B cell (primary cell): ENCODE results near the gene CASP14. TPM values are rescaled to one million over a fixed set of nuclear protein-coding genes. Genes with fewer than 3 reads are reported as not detected.

Source experiments
- ATAC-seq: fragments of 200-7000 bp; cut with Tn5 transposase; one replicate; pipeline ENCODE4 v1.10.0; 2021; ENCODE audit warnings: low read depth, mild to moderate bottlenecking, moderate number of reproducible peaks, moderate library complexity
- CTCF ChIA-PET: fragments of 350-600 bp; sonication (Branson Sonifier 250); formaldehyde crosslinking; loops from one replicate; lab custom pipeline; 2021; ENCODE audit warnings: antibody characterized with exemption, inconsistent platforms; lab: Charles Lee
- POLR2A ChIA-PET: fragments of 350-600 bp; sonication (Branson Sonifier 250); formaldehyde crosslinking; loops from one replicate; lab custom pipeline; 2021; ENCODE audit warnings: antibody characterized with exemption; lab: Charles Lee
- DNase-seq: peaks from one replicate; pipeline ENCODE4 v3.0.0; 2013
- H2AFZ ChIP-seq: 2 replicates; pipeline ENCODE4 v1.6.1; 2012; ENCODE audit warnings: mild to moderate bottlenecking, low read depth, low read length; ENCODE audit not compliant: insufficient read depth, poor library complexity, severe bottlenecking
- H3K27ac ChIP-seq, 2 donors: 1 replicate in 1 of 2; 2 replicates in 1 of 2; pipeline ENCODE4 v1.5.1; 2012 to 2013; ENCODE audit warnings: low read length in 2 of 2, mild to moderate bottlenecking in 2 of 2, moderate library complexity in 1 of 2
- H3K27me3 ChIP-seq, 4 experiments: fragments of 200-600 bp in 1 of 4; sonication (generic) in 1 of 4; replicated peaks in 1 of 4; 1 replicate in 2 of 4; 2 replicates in 2 of 4; pipeline versions ENCODE4 v1.6.1 to v1.7.0; 2013 to 2016; ENCODE audit warnings: low read length in 3 of 4, mild to moderate bottlenecking in 2 of 4, mixed read lengths in 1 of 4, moderate library complexity in 1 of 4; ENCODE audit not compliant: insufficient read depth in 4 of 4, control insufficient read depth in 3 of 4; ENCODE audit errors: control extremely low read depth in 1 of 4
- H3K36me3 ChIP-seq, 2 experiments: replicated peaks in 1 of 2; 1 replicate in 1 of 2; 2 replicates in 1 of 2; pipeline versions ENCODE4 v1.6.1 to v1.7.1; 2013; ENCODE audit warnings: low read length in 1 of 2; ENCODE audit not compliant: insufficient read depth in 2 of 2, control insufficient read depth in 1 of 2; ENCODE audit errors: control extremely low read depth in 1 of 2, extremely low read depth in 1 of 2
- H3K4me1 ChIP-seq, 2 donors: fragments of 200-600 bp in 1 of 2; sonication (generic) in 1 of 2; 1 replicate in 1 of 2; 2 replicates in 1 of 2; pipeline versions ENCODE4 v1.5.1 to v1.6.1; 2013 to 2017; ENCODE audit warnings: low read length in 2 of 2; ENCODE audit not compliant: control insufficient read depth in 2 of 2, insufficient read depth in 2 of 2
- H3K4me2 ChIP-seq: replicated peaks from 2 replicates; pipeline ENCODE3; 2012; ENCODE audit warnings: mild to moderate bottlenecking, low read depth, low read length; ENCODE audit not compliant: poor library complexity, severe bottlenecking
- H3K4me3 ChIP-seq, 5 experiments: fragments of 200-600 bp in 1 of 5; sonication (generic) in 1 of 5; 1 replicate in 3 of 5; 2 replicates in 2 of 5; pipeline versions ENCODE4 v1.5.1 to v1.7.0; 2011 to 2016; ENCODE audit warnings: low read length in 4 of 5, mild to moderate bottlenecking in 4 of 5, low read depth in 2 of 5, control low read depth in 1 of 5, moderate library complexity in 1 of 5; ENCODE audit not compliant: insufficient read depth in 1 of 5; ENCODE audit errors: control extremely low read depth in 1 of 5, extremely low read depth in 1 of 5
- H3K79me2 ChIP-seq: fragments of 200-600 bp; sonication (generic); one replicate; pipeline ENCODE4 v1.6.0; 2016; ENCODE audit warnings: low read length; ENCODE audit not compliant: control insufficient read depth, insufficient read depth
- H3K9ac ChIP-seq: fragments of 200-600 bp; sonication (generic); 2 replicates; pipeline ENCODE4 v1.6.1; 2017; ENCODE audit warnings: mild to moderate bottlenecking, low read length, moderate library complexity
- H3K9me3 ChIP-seq, 3 donors: one replicate each; pipeline versions ENCODE4 v1.6.1 to v1.7.1; 2013; ENCODE audit warnings: low read length in 2 of 3; ENCODE audit not compliant: control insufficient read depth in 2 of 3, insufficient read depth in 1 of 3; ENCODE audit errors: control extremely low read depth in 1 of 3
- H4K20me1 ChIP-seq: 2 replicates; pipeline ENCODE4 v1.6.0; 2012; ENCODE audit warnings: mild to moderate bottlenecking, low read length; ENCODE audit not compliant: insufficient read depth, control insufficient read depth, poor library complexity, severe bottlenecking
- H3K27ac Mint-ChIP-seq: one replicate; pipeline ENCODE4 v1.8.0; 2021; ENCODE audit warnings: mixed read lengths
- H3K27me3 Mint-ChIP-seq: one replicate; pipeline ENCODE4 v1.8.0; 2021; ENCODE audit warnings: mixed read lengths
- H3K4me1 Mint-ChIP-seq: one replicate; pipeline ENCODE4 v1.8.0; 2021; ENCODE audit warnings: mixed read lengths
- H3K4me3 Mint-ChIP-seq: one replicate; pipeline ENCODE4 v1.8.0; 2021; ENCODE audit warnings: mixed read lengths
- H3K9me3 Mint-ChIP-seq: one replicate; pipeline ENCODE4 v1.8.0; 2022; ENCODE audit warnings: mixed read lengths; ENCODE audit not compliant: insufficient read depth
- CTCF ChIP-seq: fragments of 200-600 bp; IDR thresholded peaks from one replicate; pipeline ENCODE4 v1.8.0; 2022; ENCODE audit warnings: antibody characterized with exemption, mild to moderate bottlenecking
- EZH2 ChIP-seq: IDR thresholded peaks from 2 replicates; pipeline ENCODE4 v1.6.1; 2012; ENCODE audit warnings: borderline replicate concordance, low read depth, mild to moderate bottlenecking, moderate library complexity, low read length; ENCODE audit not compliant: insufficient read depth, poor library complexity, severe bottlenecking
- WGBS: methylation state at CpG from one replicate; pipeline ENCODE4 v1.1.5; 2013; ENCODE audit warnings: missing lambda C conversion rate; ENCODE audit not compliant: insufficient coverage; 5-methylcytosine and 5-hydroxymethylcytosine counted together
- intact Hi-C: fragments of 100-400 bp; cut with micrococcal nuclease; formaldehyde crosslinking; loops from one replicate; pipeline ENCODE4 v1.10.0; 2022
- polyA plus RNA-seq: library from polyadenylated mRNA; depleted of rRNA; stranded (reverse); fragments of >200 nt; gene quantifications from 2 replicates; pipeline ENCODE4 v1.2.3, GENCODE V29; 2012
- total RNA-seq, 2 donors: library from RNA; stranded (reverse); fragments of 120-200 nt in 1 of 2; gene quantifications; 1 replicate in 1 of 2; 2 replicates in 1 of 2; pipeline versions ENCODE4 v1.2.3 to v1.2.4, GENCODE V29; 2013 to 2022

The CASP14 gene
- total and polyA plus RNA-seq, 2 donors (not counting 1 experiment from before 2014, with no cell fraction given): not detected

DNA sequence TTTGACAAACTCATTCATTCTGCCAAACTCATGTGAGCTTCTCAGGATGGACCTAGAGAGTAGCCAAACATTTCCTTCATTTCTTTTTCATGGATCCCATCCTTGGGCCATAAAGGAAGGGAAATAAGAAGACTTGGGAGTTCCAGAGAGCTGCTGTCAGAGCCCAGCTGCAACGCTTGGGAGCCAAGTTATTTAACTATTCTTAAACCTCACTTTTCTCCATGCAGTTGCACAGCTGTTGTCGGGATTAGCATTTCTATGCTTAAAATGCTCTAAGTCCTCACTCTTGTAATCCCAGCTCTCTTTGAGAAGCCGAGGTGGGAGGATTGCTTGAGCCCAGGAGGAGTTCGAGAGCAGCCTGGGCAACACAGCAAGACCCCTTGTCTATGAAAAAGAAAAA, 11.7 kb upstream of the CASP14 start:
- Mint-ChIP-seq H3K4me3 (no peak overlapping the region), H3K27me3 (peaks cover 27% of the 10 kb centered on the region), H3K9me3 (no peaks in the 10 kb centered on the region), H3K4me1 (no peaks in the 10 kb centered on the region), H3K27ac (no peak overlapping the region)
- peaks cover 0 to 6% (median 0%) of the 10 kb centered on the region in 4 experiments for H3K27me3 ChIP-seq
- ATAC-seq (no peak), DNase-seq (no peak)
- no peak overlapping the region for H3K27ac ChIP-seq
- H3K79me2 ChIP-seq: no peaks in the 10 kb centered on the region
- no peaks in the 10 kb centered on the region for H4K20me1 ChIP-seq
- no peaks in the 10 kb centered on the region for H3K36me3 ChIP-seq
- WGBS: 80% methylated on average over 1 of the region's 4 CpGs
- H2AFZ ChIP-seq: no peak overlapping the region
- intact Hi-C loops: no loop called here
- no peaks in the 10 kb centered on the region for H3K9me3 ChIP-seq
- no peak overlapping the region for H3K4me3 ChIP-seq
- no peaks in the 10 kb centered on the region for H3K4me1 ChIP-seq
- H3K9ac ChIP-seq: no peak overlapping the region
- ChIA-PET CTCF (no interaction called here), POLR2A (no interaction called here)
- no peak overlapping the region for H3K4me2 ChIP-seq
- TF ChIP-seq CTCF: no peak
- TF ChIP-seq EZH2: no peak

- Histone ChIP-seq H2AFZ (no peak overlapping the region), H3K4me3 (no peak overlapping the region), H3K4me1 (no peaks in the 10 kb centered on the region), H3K9ac (no peak overlapping the region), H3K9me3 (no peaks in the 10 kb centered on the region), H3K36me3 (no peaks in the 10 kb centered on the region), H4K20me1 (no peaks in the 10 kb centered on the region), H3K27me3 (peaks cover 0 to 6% (median 0%) of the 10 kb centered on the region in 4 experiments), H3K27ac (no peak overlapping the region), H3K4me2 (no peak overlapping the region), H3K79me2 (no peaks in the 10 kb centered on the region)
- intact Hi-C loops: no loop called here
- no peaks in the 10 kb centered on the region for H3K4me1 Mint-ChIP-seq
- ChIA-PET CTCF (no interaction called here), POLR2A (no interaction called here)
- WGBS: 66% methylated on average over 3 of the region's 3 CpGs
- H3K27me3 Mint-ChIP-seq: peaks cover 27% of the 10 kb centered on the region
- H3K9me3 Mint-ChIP-seq: no peaks in the 10 kb centered on the region
- no peak for ATAC-seq
- no peak for DNase-seq
- no peak for TF ChIP-seq CTCF
- TF ChIP-seq EZH2: no peak
- no peak overlapping the region for H3K27ac Mint-ChIP-seq
- H3K4me3 Mint-ChIP-seq: no peak overlapping the region
These were observed 11.0 kb upstream of the CASP14 start for GRCh38 chr19:15038294-15038693.
